Fibroblast of lung (primary cell): Measurements from ENCODE around the gene COL7A1. TPM values are rescaled to one million over a fixed set of nuclear protein-coding genes. Genes with fewer than 3 reads are reported as not detected.

Experiments
- DNase-seq, 2 donors: peaks; one replicate each; pipeline versions ENCODE4 v3.0.0 to v3.0.0-alpha.2; 2010; ENCODE audit warnings: low read depth in 2 of 2
- H2AFZ ChIP-seq: 2 replicates; pipeline ENCODE4 v1.5.1; 2012; ENCODE audit warnings: low read length, control low read depth, inconsistent platforms
- H3K27ac ChIP-seq: 2 replicates; pipeline ENCODE4 v1.5.1; 2011; ENCODE audit warnings: low read length, control low read depth; ENCODE audit not compliant: insufficient read depth
- H3K27me3 ChIP-seq: 2 replicates; pipeline ENCODE4 v1.5.1; 2011; ENCODE audit warnings: mild to moderate bottlenecking, low read length; ENCODE audit not compliant: control insufficient read depth, insufficient read depth
- H3K36me3 ChIP-seq: 2 replicates; pipeline ENCODE4 v1.5.1; 2011; ENCODE audit warnings: low read length; ENCODE audit not compliant: control insufficient read depth, insufficient read depth
- H3K4me1 ChIP-seq: 2 replicates; pipeline ENCODE4 v1.5.1; 2011; ENCODE audit warnings: low read length; ENCODE audit not compliant: control insufficient read depth, insufficient read depth; ENCODE audit errors: extremely low read depth
- H3K4me2 ChIP-seq: 2 replicates; pipeline ENCODE4 v1.5.1; 2011; ENCODE audit warnings: low read length, control low read depth; ENCODE audit not compliant: insufficient read depth; ENCODE audit errors: extremely low read depth
- H3K4me3 ChIP-seq, 4 experiments: fragments of 200-600 bp in 1 of 4; sonication (generic) in 1 of 4; replicated peaks in 1 of 4; 2 replicates each; pipeline ENCODE4 v1.5.1; 2011 to 2016; ENCODE audit warnings: low read length in 4 of 4, low read depth in 3 of 4, mild to moderate bottlenecking in 3 of 4, control low read depth in 2 of 4, inconsistent platforms in 1 of 4, mixed read lengths in 1 of 4; ENCODE audit not compliant: insufficient read depth in 1 of 4; ENCODE audit errors: control extremely low read depth in 1 of 4
- H3K79me2 ChIP-seq: 2 replicates; pipeline ENCODE4 v1.5.1; 2012; ENCODE audit warnings: mild to moderate bottlenecking, low read length, inconsistent platforms; ENCODE audit not compliant: control insufficient read depth, insufficient read depth
- H3K9ac ChIP-seq: 2 replicates; pipeline ENCODE4 v1.5.1; 2011; ENCODE audit warnings: mild to moderate bottlenecking, low read length, control low read depth; ENCODE audit not compliant: insufficient read depth
- H3K9me3 ChIP-seq: 2 replicates; pipeline ENCODE4 v1.5.1; 2012; ENCODE audit warnings: low read depth, low read length; ENCODE audit not compliant: control insufficient read depth, insufficient read depth
- H4K20me1 ChIP-seq: 2 replicates; pipeline ENCODE4 v1.5.1; 2011; ENCODE audit warnings: low read length; ENCODE audit not compliant: control insufficient read depth, insufficient read depth; ENCODE audit errors: extremely low read depth
- CTCF ChIP-seq, 2 donors: IDR thresholded peaks in 1 of 2; conservative IDR thresholded peaks in 1 of 2; 1 replicate in 1 of 2; 2 replicates in 1 of 2; pipeline ENCODE4 v1.5.1; 2011 to 2012; ENCODE audit warnings: low read length in 2 of 2, control low read depth in 1 of 2, inconsistent platforms in 1 of 2, low read depth in 1 of 2, mild to moderate bottlenecking in 1 of 2
- EZH2 ChIP-seq: IDR thresholded peaks from 2 replicates; pipeline ENCODE4 v1.5.1; 2012; ENCODE audit warnings: low read length, control low read depth, mild to moderate bottlenecking; ENCODE audit errors: missing control alignments
- polyA plus RNA-seq, 2 donors: library from polyadenylated mRNA; depleted of rRNA in 1 of 2; stranded (reverse) in 1 of 2; unstranded in 1 of 2; fragments of >200 nt; gene quantifications; 2 replicates each; pipeline ENCODE4 v1.2.1, GENCODE V29; 2011 to 2012; ENCODE audit warnings: missing spikeins in 1 of 2
- total RNA-seq: library from RNA; depleted of rRNA; stranded (reverse); fragments of >200 nt; gene quantifications from 2 replicates; pipeline ENCODE4 v1.2.1, GENCODE V29; 2014

Gene COL7A1
- total and polyA plus RNA-seq, 2 donors (not counting 1 experiment from before 2014, with no cell fraction given): 3.4 to 36.7 TPM

- no peak overlapping the region for H3K4me2 ChIP-seq
- no peak overlapping the region for H2AFZ ChIP-seq
- TF ChIP-seq CTCF (conservative IDR thresholded peaks at IDR 0.05 in 1 of 2, IDR thresholded peaks at IDR 0.05 in 1 of 2; ENCODE audit: low read depth in 1 of 2, low read length in 2 of 2) (no peak), EZH2 (no peak)
- no peaks in the 10 kb centered on the region for H3K9me3 ChIP-seq
- H3K27me3 ChIP-seq: no peaks in the 10 kb centered on the region
- H3K27ac ChIP-seq: no peak overlapping the region
- DNase-seq: no peak
- peaks cover 17% of the 10 kb centered on the region for H3K4me1 ChIP-seq
- peaks cover 4% of the 10 kb centered on the region for H3K36me3 ChIP-seq
- no peaks in the 10 kb centered on the region for H4K20me1 ChIP-seq
- H3K9ac ChIP-seq: no peak overlapping the region
- no peaks in the 10 kb centered on the region for H3K79me2 ChIP-seq
- no peak overlapping the region for H3K4me3 ChIP-seq
These were observed 27.6 kb downstream of the COL7A1 start for GRCh38 chr3:48567500-48567899.

- Histone ChIP-seq H3K4me1 (peaks cover 17% of the 10 kb centered on the region), H3K4me2 (no peak overlapping the region), H2AFZ (no peak overlapping the region), H3K36me3 (peaks cover 6% of the 10 kb centered on the region), H3K9ac (no peak overlapping the region), H3K9me3 (no peaks in the 10 kb centered on the region), H3K27me3 (no peaks in the 10 kb centered on the region), H4K20me1 (no peaks in the 10 kb centered on the region), H3K27ac (no peak overlapping the region), H3K79me2 (no peaks in the 10 kb centered on the region), H3K4me3 (no peak overlapping the region)
- TF ChIP-seq EZH2 (no peak), CTCF (conservative IDR thresholded peaks at IDR 0.05 in 1 of 2, IDR thresholded peaks at IDR 0.05 in 1 of 2; ENCODE audit: low read depth in 1 of 2, low read length in 2 of 2) (no peak)
- DNase-seq: no peak
These were observed 28.0 kb downstream of the COL7A1 start for GRCh38 chr3:48567090-48567489.

- Histone ChIP-seq H3K4me1 (peaks cover 19% of the 10 kb centered on the region), H3K79me2 (no peaks in the 10 kb centered on the region), H2AFZ (no peak overlapping the region), H3K9ac (no peak overlapping the region), H3K4me3 (no peak overlapping the region), H3K36me3 (peaks cover 8% of the 10 kb centered on the region), H3K27ac (no peak overlapping the region), H3K27me3 (no peaks in the 10 kb centered on the region), H3K4me2 (no peak overlapping the region), H4K20me1 (no peaks in the 10 kb centered on the region), H3K9me3 (no peaks in the 10 kb centered on the region)
- DNase-seq: no peak
- TF ChIP-seq EZH2: no peak
- TF ChIP-seq CTCF (conservative IDR thresholded peaks at IDR 0.05 in 1 of 2, IDR thresholded peaks at IDR 0.05 in 1 of 2; ENCODE audit: low read depth in 1 of 2, low read length in 2 of 2): no peak
These were observed 28.7 kb downstream of the COL7A1 start for GRCh38 chr3:48566401-48566760.
